Measurements from ENCODE around the gene BRPF1. TPM values are rescaled to one million over a fixed set of nuclear protein-coding genes. Genes with fewer than 3 reads are reported as not detected.

BRPF1 gene
- total and polyA plus RNA-seq, 5 donors, result 6.4 to 12.0 (median 11.6) TPM

- H3K4me3 ChIP-seq (ENCODE audit: low read length), result no peak overlapping the region
- ATAC-seq, result no peak
- no peaks in the 10 kb centered on the region for H3K27me3 ChIP-seq (ENCODE audit: control insufficient read depth, insufficient read depth)
- H3K27ac ChIP-seq (ENCODE audit: low read length), result no peak overlapping the region
- intact Hi-C loops (cut with DNase I), result loop anchor here in 1 of 4 donors (5.0 kb wide), 1 partner anchor 252 kb away; no protein-coding TSS in a partner anchor
- H3K4me1 ChIP-seq (ENCODE audit: control insufficient read depth, insufficient read depth, low read length), result peaks cover 3% of the 10 kb centered on the region
- H3K9me3 ChIP-seq (ENCODE audit: control insufficient read depth, low read length), result no peaks in the 10 kb centered on the region
- 96% methylated on average over 4 of the region's 4 CpGs for WGBS
- DNase-seq, result no peak
These were observed 41.8 kb upstream of the BRPF1 start for GRCh38 chr3:9689757-9690156.

- peak; percentile 33 to 77 (median 73) for DNase-seq
- WGBS, result 64% methylated on average over 15 of the region's 15 CpGs
- Histone ChIP-seq H3K27me3 (ENCODE audit: control insufficient read depth, insufficient read depth) (no peaks in the 10 kb centered on the region), H3K27ac (ENCODE audit: low read length) (no peak overlapping the region), H3K4me3 (ENCODE audit: low read length) (no peak overlapping the region), H3K9me3 (ENCODE audit: control insufficient read depth, low read length) (no peaks in the 10 kb centered on the region), H3K4me1 (ENCODE audit: control insufficient read depth, insufficient read depth, low read length) (peaks cover 3% of the 10 kb centered on the region)
- ATAC-seq, result peak; percentile 70 to 82
- intact Hi-C loops (cut with DNase I), result no loop called here
These were observed 40.8 kb upstream of the BRPF1 start for GRCh38 chr3:9690451-9691450.

- Histone ChIP-seq H3K4me1 (ENCODE audit: control insufficient read depth, insufficient read depth, low read length) (peaks cover 3% of the 10 kb centered on the region), H3K27ac (ENCODE audit: low read length) (peak overlapping the region; percentile 16), H3K4me3 (ENCODE audit: low read length) (no peak overlapping the region), H3K27me3 (ENCODE audit: control insufficient read depth, insufficient read depth) (no peaks in the 10 kb centered on the region), H3K9me3 (ENCODE audit: control insufficient read depth, low read length) (no peaks in the 10 kb centered on the region)
- no peak for DNase-seq
- no peak for ATAC-seq
- 99% methylated on average over 2 of the region's 2 CpGs for WGBS
- intact Hi-C loops (cut with DNase I), result no loop called here
These were observed 39.9 kb upstream of the BRPF1 start for GRCh38 chr3:9691636-9692035.

GRCh38 chr3:9692416-9692815, 39.1 kb upstream of the BRPF1 start:
- DNase-seq, result no peak
- H3K4me1 ChIP-seq (ENCODE audit: control insufficient read depth, insufficient read depth, low read length), result peaks cover 3% of the 10 kb centered on the region
- H3K4me3 ChIP-seq (ENCODE audit: low read length), result no peak overlapping the region
- no peaks in the 10 kb centered on the region for H3K9me3 ChIP-seq (ENCODE audit: control insufficient read depth, low read length)
- no peak for ATAC-seq
- intact Hi-C loops (cut with DNase I), result no loop called here
- WGBS, result 94% methylated on average over 5 of the region's 5 CpGs
- H3K27ac ChIP-seq (ENCODE audit: low read length), result no peak overlapping the region
- H3K27me3 ChIP-seq (ENCODE audit: control insufficient read depth, insufficient read depth), result no peaks in the 10 kb centered on the region

- Histone ChIP-seq H3K4me1 (ENCODE audit: control insufficient read depth, insufficient read depth, low read length) (peaks cover 2% of the 10 kb centered on the region), H3K27ac (ENCODE audit: low read length) (no peak overlapping the region), H3K4me3 (ENCODE audit: low read length) (no peak overlapping the region), H3K9me3 (ENCODE audit: control insufficient read depth, low read length) (no peaks in the 10 kb centered on the region), H3K27me3 (ENCODE audit: control insufficient read depth, insufficient read depth) (no peaks in the 10 kb centered on the region)
- intact Hi-C loops (cut with DNase I), result no loop called here
- no peak for ATAC-seq
- 59% methylated on average over 4 of the region's 4 CpGs for WGBS
- DNase-seq, result no peak
These were observed 36.2 kb upstream of the BRPF1 start for GRCh38 chr3:9695345-9695744.

- H3K27ac ChIP-seq (ENCODE audit: low read length), result no peak overlapping the region
- WGBS, result 83% methylated on average over 7 of the region's 7 CpGs
- no peaks in the 10 kb centered on the region for H3K27me3 ChIP-seq (ENCODE audit: control insufficient read depth, insufficient read depth)
- no peak for DNase-seq
- intact Hi-C loops (cut with DNase I), result no loop called here
- no peak overlapping the region for H3K4me3 ChIP-seq (ENCODE audit: low read length)
- ATAC-seq, result no peak
- no peaks in the 10 kb centered on the region for H3K4me1 ChIP-seq (ENCODE audit: control insufficient read depth, insufficient read depth, low read length)
- no peaks in the 10 kb centered on the region for H3K9me3 ChIP-seq (ENCODE audit: control insufficient read depth, low read length)
These were observed 35.8 kb upstream of the BRPF1 start for GRCh38 chr3:9695746-9696145.

- no peak overlapping the region for H3K4me3 ChIP-seq (ENCODE audit: low read length)
- no peak overlapping the region for H3K27ac ChIP-seq (ENCODE audit: low read length)
- intact Hi-C loops (cut with DNase I), result no loop called here
- no peaks in the 10 kb centered on the region for H3K9me3 ChIP-seq (ENCODE audit: control insufficient read depth, low read length)
- H3K4me1 ChIP-seq (ENCODE audit: control insufficient read depth, insufficient read depth, low read length), result no peaks in the 10 kb centered on the region
- WGBS, result 49% methylated on average over 5 of the region's 5 CpGs
- no peak for DNase-seq
- no peaks in the 10 kb centered on the region for H3K27me3 ChIP-seq (ENCODE audit: control insufficient read depth, insufficient read depth)
- ATAC-seq, result no peak
These were observed 34.9 kb upstream of the BRPF1 start for GRCh38 chr3:9696480-9697220.

- WGBS, result 89% methylated on average over 4 of the region's 4 CpGs
- Histone ChIP-seq H3K27me3 (ENCODE audit: control insufficient read depth, insufficient read depth) (no peaks in the 10 kb centered on the region), H3K4me3 (ENCODE audit: low read length) (no peak overlapping the region), H3K27ac (ENCODE audit: low read length) (no peak overlapping the region), H3K9me3 (ENCODE audit: control insufficient read depth, low read length) (no peaks in the 10 kb centered on the region), H3K4me1 (ENCODE audit: control insufficient read depth, insufficient read depth, low read length) (no peaks in the 10 kb centered on the region)
- intact Hi-C loops (cut with DNase I), result no loop called here
- DNase-seq (no peak), ATAC-seq (no peak)
These were observed 33.6 kb upstream of the BRPF1 start for GRCh38 chr3:9697892-9698291.

- ATAC-seq, result no peak
- Histone ChIP-seq H3K4me3 (ENCODE audit: low read length) (no peak overlapping the region), H3K27ac (ENCODE audit: low read length) (no peak overlapping the region), H3K4me1 (ENCODE audit: control insufficient read depth, insufficient read depth, low read length) (no peaks in the 10 kb centered on the region), H3K9me3 (ENCODE audit: control insufficient read depth, low read length) (no peaks in the 10 kb centered on the region), H3K27me3 (ENCODE audit: control insufficient read depth, insufficient read depth) (no peaks in the 10 kb centered on the region)
- 92% methylated on average over 3 of the region's 3 CpGs for WGBS
- DNase-seq, result no peak
- intact Hi-C loops (cut with DNase I), result no loop called here
These were observed 33.2 kb upstream of the BRPF1 start for GRCh38 chr3:9698293-9698692.

GRCh38 chr3:9700536-9700935, 31.0 kb upstream of the BRPF1 start:
- 85% methylated on average over 2 of the region's 2 CpGs for WGBS
- intact Hi-C loops (cut with DNase I), result no loop called here

GRCh38 chr3:9701006-9701405, 30.5 kb upstream of the BRPF1 start:
- no peaks in the 10 kb centered on the region for H3K9me3 ChIP-seq (ENCODE audit: control insufficient read depth, low read length)
- peaks cover 7% of the 10 kb centered on the region for H3K4me1 ChIP-seq (ENCODE audit: control insufficient read depth, insufficient read depth, low read length)
- DNase-seq, result no peak
- no peak overlapping the region for H3K27ac ChIP-seq (ENCODE audit: low read length)
- intact Hi-C loops (cut with DNase I), result no loop called here
- H3K4me3 ChIP-seq (ENCODE audit: low read length), result no peak overlapping the region
- H3K27me3 ChIP-seq (ENCODE audit: control insufficient read depth, insufficient read depth), result no peaks in the 10 kb centered on the region
- ATAC-seq, result no peak
- WGBS, result 89% methylated on average over 7 of the region's 7 CpGs

More at GRCh38 chr3:9700536-9700935, 31.0 kb upstream of the BRPF1 start:
- no peak for ATAC-seq
- no peak for DNase-seq
- Histone ChIP-seq H3K9me3 (ENCODE audit: control insufficient read depth, low read length) (no peaks in the 10 kb centered on the region), H3K4me1 (ENCODE audit: control insufficient read depth, insufficient read depth, low read length) (peaks cover 7% of the 10 kb centered on the region), H3K27me3 (ENCODE audit: control insufficient read depth, insufficient read depth) (no peaks in the 10 kb centered on the region), H3K4me3 (ENCODE audit: low read length) (no peak overlapping the region), H3K27ac (ENCODE audit: low read length) (no peak overlapping the region)

Measured in right cardiac atrium (tissue), 5 donors.